ENCODE data around the gene PSMD13.
"Not testable (repeated sequence)": the region's sequence is repeated elsewhere in the genome, so short reads cannot be mapped to it uniquely, and the experiment has no call there.

- TF ChIP-seq EP300, POLR2AphosphoS5, POLR2A (IDR thresholded peaks at IDR 0.05): not testable (repeated sequence)
- TF ChIP-seq CTCF (IDR thresholded peaks at IDR 0.05) = peak in 2 of 4 experiments; percentile 26 to 56
Observed at GRCh38 chr11:191490-192478, 45.0 kb upstream of the PSMD13 start.
